HG03159 (cell line): ENCODE results near the gene TICAM2.

ENCODE experiments used
- ATAC-seq: cut with Tn5 transposase; IDR thresholded peaks from one replicate; pipeline ENCODE4 v1.9.1; 2021; ENCODE audit warnings: mild to moderate bottlenecking, moderate library complexity; ENCODE audit not compliant: unreplicated experiment

The TICAM2 gene

DNA sequence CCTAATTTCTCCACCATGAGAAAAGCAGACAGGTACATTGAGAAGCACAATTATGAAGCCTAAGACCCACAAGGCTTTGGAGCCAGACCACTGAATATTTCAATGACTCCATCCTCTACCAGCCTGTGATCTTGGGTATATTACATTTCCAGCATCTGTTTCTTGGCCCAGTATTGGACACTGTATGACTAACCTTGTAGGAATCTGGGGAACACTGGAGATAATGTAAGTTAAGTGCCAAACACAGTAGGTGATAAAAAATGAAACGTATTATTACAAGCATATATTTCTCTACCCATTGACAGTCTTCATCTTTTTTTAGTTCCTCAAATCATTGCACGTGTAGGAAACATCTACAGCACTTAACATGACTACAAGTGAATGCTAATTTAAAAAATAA is 29.1 kb downstream of the TICAM2 start:
- ATAC-seq = no peak

DNA sequence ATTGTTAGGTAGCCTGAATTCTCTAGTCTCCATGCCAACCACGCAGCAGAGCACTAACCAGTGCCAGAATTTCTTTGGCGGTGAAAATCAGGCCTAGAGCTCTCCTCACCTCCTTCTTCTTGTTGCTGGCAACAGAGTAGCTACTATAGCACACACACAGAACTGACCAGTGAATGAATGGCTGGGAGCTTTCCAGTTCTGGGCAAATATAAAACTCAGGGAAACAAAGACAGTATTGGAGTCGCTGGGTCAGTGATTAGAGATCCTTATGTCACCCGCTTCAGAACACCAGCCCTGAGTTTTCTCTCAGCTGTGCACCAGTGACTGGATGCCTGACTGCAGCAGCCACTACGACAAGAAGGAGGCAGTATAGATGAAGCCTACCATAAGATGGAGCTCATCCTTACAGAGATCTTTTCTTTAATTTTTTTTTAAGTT is 30.8 kb downstream of the TICAM2 start:
- ATAC-seq = no peak

DNA sequence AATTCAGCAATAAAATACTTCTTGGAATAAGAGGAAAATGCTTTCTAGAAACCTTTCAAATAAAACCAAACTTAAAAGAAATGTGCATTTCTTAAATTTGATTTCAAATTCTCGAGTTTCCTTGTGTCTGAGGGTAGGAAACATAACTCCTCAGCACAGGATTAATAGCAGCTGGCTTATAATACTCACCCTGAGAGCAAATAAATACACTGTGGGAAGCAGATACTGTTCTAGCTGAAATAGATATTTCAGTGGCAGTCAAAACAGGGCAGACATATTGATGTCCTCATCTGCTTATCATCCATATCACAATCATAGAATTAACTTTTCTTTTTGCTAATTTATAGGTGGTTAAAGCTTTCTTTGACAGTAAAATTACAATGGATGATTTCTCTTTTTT is 33.6 kb downstream of the TICAM2 start:
- ATAC-seq = no peak

DNA sequence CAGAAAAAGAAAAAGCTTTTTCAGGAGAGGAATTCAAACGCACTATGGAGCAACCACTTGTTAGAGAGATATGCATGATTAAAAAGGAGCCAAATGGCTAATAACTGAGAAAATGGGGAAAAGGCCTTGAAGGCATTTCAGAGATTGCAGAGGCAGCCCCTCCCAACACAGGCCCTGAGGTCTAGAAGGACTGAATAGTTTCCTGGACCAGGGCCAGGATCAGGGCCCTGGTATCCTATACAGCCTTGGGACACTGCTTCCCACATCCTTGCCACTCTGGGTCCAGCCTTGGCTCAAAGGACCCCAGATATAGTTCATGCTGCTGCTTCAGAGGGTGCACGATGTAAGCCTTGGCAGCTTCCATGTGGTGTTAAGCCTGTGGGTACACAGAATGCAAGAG is 37.0 kb downstream of the TICAM2 start:
- no peak for ATAC-seq

DNA sequence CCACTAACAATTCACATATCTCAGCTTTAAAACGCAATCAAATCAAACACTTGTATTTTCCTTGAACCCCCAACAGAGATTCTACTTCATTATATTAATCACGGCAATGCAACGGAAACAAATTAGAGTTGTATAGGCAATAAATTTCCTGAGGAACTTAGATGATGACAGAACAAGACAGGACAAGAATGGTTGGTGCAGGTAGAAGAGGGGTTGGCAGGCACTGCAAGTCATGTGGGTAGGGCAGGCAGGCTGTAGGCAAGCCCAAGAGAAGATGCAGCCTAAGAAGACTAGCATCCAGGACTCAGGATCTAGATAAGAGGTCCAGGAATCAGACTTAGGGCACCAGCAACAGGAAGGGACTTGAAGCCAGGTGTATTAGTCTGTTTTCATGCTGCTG is 41.1 kb downstream of the TICAM2 start:
- ATAC-seq = no peak

DNA sequence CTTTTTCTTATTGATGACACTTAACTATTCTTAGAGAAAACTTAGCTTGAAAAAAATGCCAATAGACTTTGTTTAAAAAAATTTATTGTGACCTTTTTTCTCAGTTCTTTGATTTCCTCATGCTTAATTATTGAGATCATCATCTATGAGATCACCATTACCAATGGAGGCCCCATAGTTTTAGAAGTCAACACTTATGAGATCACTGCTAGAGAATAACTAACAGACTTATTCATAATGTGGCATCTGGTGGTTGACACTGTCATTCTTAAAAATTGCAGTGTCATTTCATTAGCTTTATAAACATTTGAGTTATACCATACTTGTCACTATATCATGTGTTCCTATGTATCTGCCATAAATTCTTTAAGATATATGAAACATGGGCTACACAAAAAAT is 42.8 kb downstream of the TICAM2 start:
- ATAC-seq = no peak

DNA sequence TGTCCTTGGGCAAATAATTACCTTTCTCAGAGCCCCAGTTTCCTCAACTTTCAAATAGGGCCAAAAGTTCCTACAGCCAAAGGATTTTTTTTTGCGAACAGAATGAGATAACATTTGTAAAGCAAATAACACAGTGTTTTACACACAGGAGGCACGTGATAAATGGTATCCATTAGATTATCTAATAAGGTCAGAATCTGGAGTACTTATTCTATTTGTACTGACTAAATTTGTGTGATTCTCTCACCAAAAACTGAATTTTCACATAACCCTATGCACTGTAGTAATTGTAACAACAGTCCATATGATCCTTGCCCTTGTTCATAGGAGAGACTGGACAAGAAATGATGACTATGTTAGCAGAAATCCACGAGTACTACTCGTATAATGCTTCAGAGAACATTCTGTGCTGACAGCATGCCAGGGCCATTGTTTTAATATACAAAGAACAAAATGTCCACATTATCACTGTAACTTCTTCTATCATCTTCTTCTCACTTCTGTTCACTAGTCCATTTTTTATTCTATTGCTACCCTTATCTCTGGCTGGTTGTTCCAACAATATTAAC is 43.8 kb downstream of the TICAM2 start:
- no peak for ATAC-seq

DNA sequence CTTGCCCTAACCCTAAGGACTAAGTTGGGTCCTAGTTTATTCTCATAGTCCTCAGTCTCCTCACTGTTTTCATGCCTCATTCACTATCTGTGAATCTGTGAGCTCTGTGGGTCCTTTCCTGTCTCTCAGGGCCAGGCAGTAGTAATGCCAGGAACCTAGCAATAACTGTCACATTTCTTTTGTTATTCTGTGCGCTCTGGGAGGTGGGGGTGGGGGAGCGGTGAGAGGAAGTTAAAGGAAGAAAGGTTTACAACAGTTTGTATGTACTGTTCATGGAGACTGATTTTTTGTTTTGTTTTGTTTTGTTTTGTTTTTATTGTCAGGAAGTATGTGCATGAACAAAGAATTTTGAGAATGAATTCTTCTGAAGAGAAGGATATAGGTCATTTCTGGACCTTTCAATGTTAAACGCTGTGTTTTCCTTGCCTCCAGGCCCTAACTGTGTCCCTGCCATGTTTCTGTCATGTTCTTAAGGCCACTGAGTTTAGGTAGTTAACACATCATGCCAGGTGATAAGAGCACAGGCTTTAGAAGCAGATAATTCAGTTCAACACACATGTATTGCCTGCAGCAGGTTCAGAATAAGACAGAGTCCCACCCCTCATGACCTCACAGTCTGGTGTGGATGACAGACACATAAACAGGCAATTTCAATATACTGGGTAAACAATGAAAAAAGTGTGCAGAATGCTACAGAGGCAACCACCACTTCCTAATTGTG is 44.5 kb downstream of the TICAM2 start:
- no peak for ATAC-seq

DNA sequence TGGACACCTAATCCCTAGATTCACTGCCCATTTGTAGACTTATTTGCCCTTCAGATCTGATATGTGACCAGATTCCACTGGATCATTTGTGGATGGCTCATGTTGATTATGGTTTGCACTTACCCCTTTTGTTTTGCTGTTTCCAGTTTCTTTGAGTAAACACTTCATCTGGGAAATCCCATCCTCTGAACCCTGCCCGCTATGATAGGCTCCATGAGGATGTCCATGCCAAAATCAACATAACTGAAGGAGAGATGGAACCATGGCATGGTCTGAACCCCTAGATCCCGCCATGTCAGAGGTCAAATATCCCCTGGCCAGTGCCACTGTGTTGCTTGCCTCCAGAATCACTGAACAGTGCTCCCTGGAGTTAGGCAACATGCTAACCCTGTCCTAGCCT is 46.0 kb downstream of the TICAM2 start:
- no peak for ATAC-seq

DNA sequence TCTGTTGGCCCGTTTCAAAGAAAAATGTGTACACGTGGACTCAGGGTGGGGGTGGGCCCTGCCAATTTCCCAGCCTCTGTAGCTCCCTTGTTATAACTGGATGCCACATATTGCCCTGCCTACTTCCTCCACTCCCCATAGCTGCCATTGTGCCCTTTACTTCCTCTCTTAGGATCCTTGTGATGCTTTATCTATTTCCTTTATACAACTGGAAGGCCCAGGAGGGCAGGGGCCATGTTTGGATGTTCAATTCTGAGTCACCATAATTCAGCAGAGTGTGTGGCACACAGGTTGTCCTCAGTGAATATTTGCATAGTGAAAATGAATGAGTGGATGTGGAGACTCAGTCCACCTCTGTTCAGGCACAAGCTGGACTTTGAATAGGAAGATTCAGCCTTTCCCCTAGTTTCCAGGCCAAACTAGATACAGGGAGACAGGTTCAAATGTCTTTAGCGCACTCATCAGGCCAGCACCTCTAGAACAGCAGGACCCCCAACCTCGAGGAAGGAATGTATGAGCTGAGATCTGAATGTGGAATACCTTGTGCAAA is 47.1 kb downstream of the TICAM2 start:
- ATAC-seq = no peak

DNA sequence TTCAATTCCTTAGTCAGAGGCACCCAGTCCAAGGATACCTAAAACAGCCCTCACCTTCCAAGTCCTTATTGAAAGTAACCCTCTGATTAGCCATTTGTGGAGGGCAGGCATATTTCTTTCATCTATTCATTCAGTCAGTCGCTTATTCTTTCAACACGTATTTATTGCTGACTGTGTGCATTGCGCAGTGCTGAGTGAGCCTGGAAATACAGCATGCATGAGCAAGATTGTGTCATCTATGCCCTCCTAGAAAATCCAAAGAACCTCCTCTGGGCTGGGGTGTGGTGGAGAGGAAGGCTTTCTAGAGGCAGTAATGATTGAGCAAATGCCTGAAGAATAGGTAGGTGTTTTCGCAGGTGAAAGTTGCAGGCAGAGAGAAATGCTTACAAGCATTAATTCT is 49.2 kb downstream of the TICAM2 start:
- no peak for ATAC-seq

DNA sequence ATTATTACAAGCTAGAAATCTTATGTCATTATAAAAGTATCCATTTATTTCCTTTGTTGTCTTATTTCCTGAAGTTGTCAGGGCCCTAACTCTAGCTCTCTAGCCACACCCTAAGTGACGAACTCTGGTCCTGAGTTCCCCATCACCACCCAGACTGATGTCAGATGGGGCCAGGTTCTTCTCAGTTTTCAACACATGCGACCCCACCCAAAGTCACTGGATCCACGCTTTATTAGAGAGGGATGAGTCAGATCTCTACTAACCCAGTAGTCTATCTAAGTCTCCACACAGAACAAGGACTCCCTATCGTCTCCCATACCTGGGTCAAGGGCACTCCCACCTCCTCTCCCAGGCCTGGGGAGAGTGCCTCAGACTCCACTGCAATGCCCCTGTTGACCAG is 50.9 kb downstream of the TICAM2 start:
- ATAC-seq = no peak

DNA sequence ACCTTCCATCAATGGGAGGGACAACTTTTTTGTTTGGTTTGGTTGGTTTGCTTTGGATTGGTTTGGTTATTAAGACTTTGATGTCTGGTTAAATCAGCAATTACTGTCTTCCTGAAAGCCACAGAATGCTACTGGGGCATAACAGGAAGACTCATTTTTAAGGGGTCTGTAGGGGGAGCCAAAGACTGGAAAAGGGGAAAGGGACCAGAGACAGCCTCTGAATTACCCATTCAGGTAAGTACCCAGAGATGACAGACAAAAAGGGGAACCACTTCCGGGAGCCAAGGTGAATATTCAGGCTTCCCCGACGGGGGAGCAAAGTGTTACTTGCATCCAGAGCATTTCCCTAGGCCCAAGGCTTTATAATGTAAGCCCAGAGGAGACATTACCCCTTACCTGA is 53.1 kb downstream of the TICAM2 start:
- no peak for ATAC-seq

DNA sequence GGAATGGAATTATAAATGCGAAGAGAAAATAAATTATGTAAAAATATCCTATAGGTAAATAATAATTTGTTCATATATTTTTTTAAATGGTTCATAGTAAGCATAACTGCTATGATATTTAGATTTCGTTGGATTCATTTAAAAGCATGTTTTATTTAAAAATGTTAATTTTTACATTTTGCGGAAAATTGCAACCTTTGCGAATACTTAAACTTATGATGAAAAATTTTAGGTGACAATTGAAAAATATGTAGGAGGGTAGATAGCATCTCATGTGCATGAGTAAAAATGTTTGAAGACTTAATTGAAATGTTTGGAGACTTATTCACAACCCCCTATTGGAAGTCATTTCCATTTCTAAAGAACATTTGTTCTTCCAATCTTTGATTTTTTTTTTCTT is 53.6 kb downstream of the TICAM2 start:
- ATAC-seq = no peak

DNA sequence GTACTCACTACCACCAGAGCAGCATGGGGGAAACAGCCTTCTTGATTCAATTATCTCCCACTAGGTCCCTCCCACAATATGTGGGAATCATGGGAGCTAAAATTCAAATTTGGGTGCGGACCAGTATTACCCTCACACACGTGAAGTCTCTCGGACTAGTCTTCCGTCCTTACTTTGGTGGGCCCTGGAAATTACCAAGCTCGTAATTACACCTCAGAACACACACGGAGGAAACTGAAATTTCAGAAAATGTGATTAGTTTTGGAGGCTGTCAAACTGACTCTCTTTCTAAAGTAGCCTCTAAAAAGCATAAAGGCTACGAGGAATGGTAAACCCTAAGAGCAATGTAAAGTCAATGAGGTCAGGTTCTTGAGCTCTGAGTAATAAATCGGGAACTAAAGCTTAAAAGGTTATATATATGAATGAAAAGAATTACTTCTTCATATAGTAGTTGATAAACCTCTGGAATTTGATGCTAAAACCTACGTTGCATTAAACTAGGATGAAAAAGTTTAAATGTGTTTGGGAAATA is 56.9 kb downstream of the TICAM2 start:
- no peak for ATAC-seq

DNA sequence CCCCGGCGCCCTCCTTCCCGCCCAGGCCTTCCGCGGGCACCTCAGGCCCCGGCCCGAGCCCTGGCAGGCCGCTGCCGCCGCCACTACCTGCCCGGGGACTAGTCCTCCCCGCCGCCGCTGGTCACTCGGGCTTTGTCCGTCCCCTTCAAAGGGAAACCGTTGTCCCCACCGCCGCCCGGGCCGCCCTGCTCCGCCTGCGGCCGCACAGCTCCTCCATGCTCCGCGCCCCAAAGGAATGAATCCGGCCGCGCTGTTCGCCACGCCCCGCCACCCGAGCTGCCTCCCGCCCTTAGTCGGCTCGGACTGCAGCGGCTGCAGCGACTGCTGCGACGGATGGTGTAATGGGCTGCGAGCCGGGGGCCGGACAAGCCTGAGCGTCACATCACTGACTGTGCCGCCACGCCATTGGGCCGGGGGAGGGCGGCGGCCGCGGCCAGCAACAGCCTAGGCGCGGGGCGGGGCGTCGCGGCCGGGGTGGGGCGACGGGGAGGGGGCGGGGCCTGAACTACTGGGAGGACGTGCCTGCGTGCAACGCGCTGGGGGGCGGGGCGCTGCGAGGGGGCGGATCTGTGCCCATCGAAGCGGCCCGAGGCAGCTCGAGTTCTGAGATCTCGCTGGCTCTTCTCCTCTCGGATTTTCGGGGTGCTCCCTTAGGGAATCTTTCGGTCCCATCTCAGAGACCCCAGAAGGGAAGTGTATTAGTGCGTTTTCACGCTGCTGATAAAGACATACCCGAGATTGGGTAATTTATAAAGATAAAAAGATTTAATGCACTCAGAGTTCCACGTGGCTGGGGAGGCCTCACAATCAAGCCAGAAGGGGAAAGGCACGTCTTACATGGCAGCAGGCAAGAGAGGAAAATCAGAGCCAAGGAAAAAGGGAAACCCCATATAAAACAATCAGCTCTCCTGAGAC is 57.6 kb downstream of the TICAM2 start, which contains the start of gene FEM1C:
FEM1C (minus strand) TSS at position 340 of the 915 bp plus-strand sequence. CDS start 1,282 bp downstream, outside the sequence.
- peak; percentile 96 for ATAC-seq

DNA sequence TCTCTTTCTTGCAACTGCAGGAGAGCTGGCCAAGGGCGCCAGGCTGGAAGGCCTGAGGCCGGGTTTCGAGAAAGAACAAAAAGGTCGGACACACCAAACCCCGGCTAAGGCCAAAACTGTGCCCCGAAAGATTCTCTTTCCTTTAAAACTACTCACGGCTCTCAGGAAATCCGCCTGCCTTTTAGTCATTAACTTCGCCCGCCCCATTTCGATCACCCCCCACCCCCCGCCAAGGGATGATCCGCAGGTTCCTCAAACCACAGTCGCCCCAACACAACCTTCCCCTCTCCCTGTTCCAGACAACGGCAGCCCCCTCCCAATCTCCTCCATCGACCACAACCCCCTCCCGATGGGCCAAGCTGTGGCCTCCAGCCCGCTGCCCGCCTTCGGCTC is 58.2 kb downstream of the TICAM2 start:
- peak; percentile 5 for ATAC-seq

DNA sequence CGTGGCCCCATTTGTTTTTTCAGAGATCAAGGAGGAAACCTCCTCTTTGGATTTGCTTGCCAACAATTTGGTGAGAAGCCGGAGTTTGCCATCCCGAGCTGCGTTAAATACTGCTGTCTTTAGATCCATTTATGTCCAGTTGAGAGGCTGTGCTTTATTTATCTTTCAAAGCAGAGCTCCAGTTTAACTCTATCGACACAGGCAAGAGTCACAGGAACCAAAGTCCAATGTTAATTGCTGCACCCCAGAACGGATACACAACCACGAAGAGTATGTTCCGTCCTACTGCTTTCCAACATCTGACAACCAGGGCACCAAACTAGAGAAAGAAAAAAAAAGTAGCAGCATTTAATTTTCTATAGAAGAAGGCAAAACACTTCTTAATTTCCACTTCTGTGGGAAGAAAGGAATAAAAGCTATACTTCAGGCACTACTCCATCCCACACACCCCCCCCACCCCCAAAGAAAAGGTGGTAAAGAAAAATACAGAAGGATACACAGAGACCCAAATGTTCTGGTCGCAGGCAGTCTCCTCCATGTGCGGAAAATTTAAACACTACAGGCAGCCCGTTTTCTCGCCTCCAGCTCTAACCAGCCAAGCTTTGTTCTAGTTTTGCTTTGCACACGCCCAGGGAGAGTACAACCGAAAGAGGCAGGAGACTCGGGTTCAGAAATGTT is 58.8 kb downstream of the TICAM2 start:
- peak; percentile 32 for ATAC-seq

DNA sequence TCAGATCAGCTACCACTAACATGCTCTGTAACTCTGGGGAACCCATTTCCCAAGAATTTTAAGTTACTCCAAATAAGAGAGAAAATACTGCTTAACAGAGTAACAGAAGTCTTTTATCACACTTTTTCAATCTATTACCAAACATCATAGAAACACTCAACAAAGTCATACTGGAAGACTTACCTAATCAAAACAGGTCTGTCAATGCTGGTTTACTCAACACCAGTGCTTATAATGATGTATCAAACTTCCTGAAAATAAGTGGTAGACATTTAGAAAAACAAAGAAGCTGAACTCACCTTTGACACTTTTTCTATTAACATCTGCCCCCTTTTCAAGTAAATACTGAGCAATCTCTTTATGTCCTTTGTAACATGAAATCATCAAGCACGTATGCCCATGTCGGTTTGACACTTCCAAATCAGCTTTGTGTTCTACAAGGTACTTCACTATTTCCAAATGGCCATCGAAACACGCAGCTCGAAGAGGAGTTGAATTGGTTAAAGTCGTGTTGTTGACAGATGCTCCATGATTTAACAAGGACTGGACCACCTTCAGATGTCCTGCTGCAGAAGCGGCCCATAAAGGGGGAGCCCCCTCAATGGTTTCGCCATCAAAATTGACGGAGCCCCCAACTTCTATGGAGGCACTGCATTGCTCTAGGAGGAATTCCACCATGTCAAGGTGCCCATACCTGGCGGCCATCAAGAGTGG is 59.5 kb downstream of the TICAM2 start:
- no peak for ATAC-seq

DNA sequence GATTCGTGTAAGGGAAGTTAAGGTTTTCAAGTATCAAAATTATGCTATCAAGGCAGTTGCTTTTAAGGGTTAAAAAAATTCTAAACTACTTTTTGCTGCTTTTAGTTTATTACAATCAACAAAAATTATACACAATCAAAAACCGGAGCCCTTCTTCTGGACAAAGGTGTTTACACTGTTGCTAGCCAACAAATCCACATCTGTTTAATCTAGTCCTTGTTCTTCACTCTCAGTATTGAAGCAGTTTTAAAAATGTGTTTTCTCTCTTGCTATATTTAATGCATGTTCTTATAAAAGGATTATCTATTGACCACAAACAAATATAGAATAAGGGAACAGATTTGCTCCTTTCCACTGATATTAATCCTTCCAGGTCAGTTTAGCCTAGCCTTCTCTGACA is 60.2 kb downstream of the TICAM2 start:
- no peak for ATAC-seq
